IPS-NIHi7 (cell line): ENCODE measurements around the gene ACTRT3.

Experiments
- DNase-seq: peaks from one replicate; pipeline ENCODE4 v3.0.0; 2012; ENCODE audit warnings: mixed read lengths; ENCODE audit errors: extremely low spot score

Gene ACTRT3

GRCh38 chr3:169769287-169770181, at the start of gene ACTRT3:
TSS of gene ACTRT3 (minus strand) at chr3:169769561. CDS start at chr3:169769520, 41 bp downstream.
- peak; percentile 61 for DNase-seq

- no peak for DNase-seq
These were observed 49.0 kb upstream of the ACTRT3 start for GRCh38 chr3:169818316-169818715.

GRCh38 chr3:169815590-169816150, 46.3 kb upstream of the ACTRT3 start:
- DNase-seq = no peak

- DNase-seq = peak; percentile 37
These were observed 44.6 kb upstream of the ACTRT3 start for GRCh38 chr3:169813757-169814517.

- no peak for DNase-seq
These were observed 43.9 kb upstream of the ACTRT3 start for GRCh38 chr3:169813278-169813677.

- peak; percentile 80 for DNase-seq
These were observed 43.2 kb upstream of the ACTRT3 start, which contains the start of the genes LRRC34 and LRRIQ4 for GRCh38 chr3:169812332-169813235. TSS of gene LRRC34 (minus strand) at chr3:169812904. CDS start at chr3:169812548, 356 bp downstream. TSS of gene LRRIQ4 (plus strand) at chr3:169812870. CDS start at chr3:169821922, 9,052 bp downstream.

GRCh38 chr3:169811631-169812331, 42.4 kb upstream of the ACTRT3 start:
- DNase-seq = peak; percentile 18

- no peak for DNase-seq
These were observed 40.0 kb upstream of the ACTRT3 start for GRCh38 chr3:169809230-169809795.

GRCh38 chr3:169804681-169805080, 35.3 kb upstream of the ACTRT3 start:
- DNase-seq = no peak

- DNase-seq = no peak
These were observed 23.0 kb upstream of the ACTRT3 start for GRCh38 chr3:169792359-169792758.

- no peak for DNase-seq
These were observed 21.5 kb upstream of the ACTRT3 start for GRCh38 chr3:169790687-169791429.

- no peak for DNase-seq
These were observed 20.9 kb upstream of the ACTRT3 start for GRCh38 chr3:169790219-169790618.

GRCh38 chr3:169787791-169788190, 18.4 kb upstream of the ACTRT3 start:
- DNase-seq = no peak

GRCh38 chr3:169787120-169787519, 17.8 kb upstream of the ACTRT3 start:
- no peak for DNase-seq

- DNase-seq = no peak
These were observed 12.0 kb upstream of the ACTRT3 start for GRCh38 chr3:169781209-169781855.

- DNase-seq = no peak
These were observed 11.4 kb upstream of the ACTRT3 start for GRCh38 chr3:169780742-169781141.

- no peak for DNase-seq
These were observed 8.5 kb upstream of the ACTRT3 start for GRCh38 chr3:169777822-169778221.

- no peak for DNase-seq
These were observed 4.8 kb upstream of the ACTRT3 start for GRCh38 chr3:169774186-169774585.
